Esophagus muscularis mucosa (tissue), 4 donors: ENCODE measurements around the gene LANCL3. TPM values are rescaled to one million over a fixed set of nuclear protein-coding genes. Genes with fewer than 3 reads are reported as not detected.

Experiments used
- DNase-seq: peaks from one replicate; pipeline ENCODE4 v3.0.0-alpha.2; 2017; ENCODE audit errors: extremely low spot score
- H3K27ac ChIP-seq, 4 donors: fragments of 200-600 bp; sonication (generic); replicated peaks in 1 of 4; 1 replicate in 3 of 4; 2 replicates in 1 of 4; pipeline ENCODE4 v1.5.1; 2016 to 2019; ENCODE audit warnings: mild to moderate bottlenecking in 1 of 4
- H3K27me3 ChIP-seq, 4 donors: fragments of 200-600 bp; sonication (generic); one replicate each; pipeline versions ENCODE4 v1.5.1 to v1.6.0; 2016 to 2019
- H3K36me3 ChIP-seq, 4 donors: fragments of 200-600 bp; sonication (generic); one replicate each; pipeline ENCODE4 v1.5.1; 2016 to 2019
- H3K4me1 ChIP-seq, 4 donors: fragments of 200-600 bp; sonication (generic); one replicate each; pipeline ENCODE4 v1.5.1; 2016 to 2019
- H3K4me3 ChIP-seq, 4 donors: fragments of 200-600 bp; sonication (generic); 1 replicate in 2 of 4; 2 replicates in 2 of 4; pipeline ENCODE4 v1.5.1; 2016 to 2019; ENCODE audit warnings: mild to moderate bottlenecking in 4 of 4, moderate library complexity in 1 of 4
- H3K9me3 ChIP-seq, 4 donors: fragments of 200-600 bp; sonication (generic); 1 replicate in 3 of 4; 2 replicates in 1 of 4; pipeline ENCODE4 v1.5.1; 2016 to 2019
- CTCF ChIP-seq, 3 experiments: fragments of 200-600 bp in 2 of 3; fragments of 450-650 bp in 1 of 3; sonication (generic) in 2 of 3; IDR thresholded peaks; one replicate each; pipeline ENCODE4 v1.5.1; 2017 to 2019; ENCODE audit warnings: antibody characterized with exemption in 3 of 3, mild to moderate bottlenecking in 2 of 3, moderate library complexity in 1 of 3
- EP300 ChIP-seq: sonication (generic); formaldehyde crosslinking; IDR thresholded peaks from one replicate; pipeline ENCODE4 v1.6.1; 2017; ENCODE audit warnings: antibody characterized with exemption
- POLR2A ChIP-seq: fragments of 450-650 bp; IDR thresholded peaks from one replicate; pipeline ENCODE4 v1.6.1; 2017; ENCODE audit warnings: antibody characterized with exemption, moderate library complexity, mild to moderate bottlenecking, low read depth
- POLR2AphosphoS5 ChIP-seq, 2 donors: sonication (generic); formaldehyde crosslinking; IDR thresholded peaks; one replicate each; pipeline ENCODE4 v1.6.1; 2017; ENCODE audit warnings: antibody characterized with exemption in 2 of 2
- WGBS: methylation state at CpG from one replicate; pipeline ENCODE4 v1.1.5; 2018; 5-methylcytosine and 5-hydroxymethylcytosine counted together
- intact Hi-C: fragments of 100-400 bp; cut with DNase I; formaldehyde crosslinking; loops from one replicate; pipeline ENCODE4 v1.15.1; 2023
- total RNA-seq, 4 donors: library from RNA; depleted of rRNA; stranded (reverse); fragments of >200 nt; gene quantifications; one replicate each; pipeline versions ENCODE4 v1.1.0 to v1.2.1, GENCODE V29; 2016

LANCL3 gene
- total RNA-seq, 4 donors from 2014 or later: 0.83 to 1.7 (median 1.5) TPM

- DNase-seq: no peak
- H3K27ac ChIP-seq: no peak overlapping the region
- peaks cover 0 to 9% (median 2%) of the 10 kb centered on the region in 4 donors for H3K4me1 ChIP-seq
- no peak overlapping the region for H3K4me3 ChIP-seq
- intact Hi-C loops: no loop called here
- H3K36me3 ChIP-seq: no peaks in the 10 kb centered on the region
- H3K27me3 ChIP-seq: peaks cover 0 to 6% (median 0%) of the 10 kb centered on the region in 4 donors
- TF ChIP-seq POLR2AphosphoS5 (IDR thresholded peaks at IDR 0.05) (no peak), POLR2A (no peak), CTCF (IDR thresholded peaks at IDR 0.05) (no peak), EP300 (no peak)
- no peaks in the 10 kb centered on the region for H3K9me3 ChIP-seq
Observed at GRCh38 chrX:37666516-37666915, 95.1 kb downstream of the LANCL3 start.

- WGBS: 85% methylated on average over 6 of the region's 6 CpGs
- TF ChIP-seq POLR2AphosphoS5 (IDR thresholded peaks at IDR 0.05): no peak
- TF ChIP-seq POLR2A: no peak
- no peak for TF ChIP-seq EP300
Observed at GRCh38 chrX:37667141-37667540, 95.7 kb downstream of the LANCL3 start.

GRCh38 chrX:37672563-37672962 lies 101.1 kb downstream of the LANCL3 start:
- intact Hi-C loops: no loop called here
- H3K27ac ChIP-seq: no peak overlapping the region
- no peaks in the 10 kb centered on the region for H3K36me3 ChIP-seq
- TF ChIP-seq EP300 (no peak), POLR2AphosphoS5 (IDR thresholded peaks at IDR 0.05) (no peak), CTCF (IDR thresholded peaks at IDR 0.05) (no peak), POLR2A (no peak)
- H3K4me3 ChIP-seq: no peak overlapping the region
- peaks cover 0 to 9% (median 0%) of the 10 kb centered on the region in 4 donors for H3K4me1 ChIP-seq
- H3K9me3 ChIP-seq: no peaks in the 10 kb centered on the region
- no peaks in the 10 kb centered on the region for H3K27me3 ChIP-seq
- DNase-seq: no peak
- WGBS: 62% methylated on average over 4 of the region's 4 CpGs

More at GRCh38 chrX:37667141-37667540, 95.7 kb downstream of the LANCL3 start:
- H3K4me1 ChIP-seq: peaks cover 0 to 9% (median 2%) of the 10 kb centered on the region in 4 donors
- intact Hi-C loops: no loop called here
- H3K27me3 ChIP-seq: peaks cover 0 to 5% (median 0%) of the 10 kb centered on the region in 4 donors
- DNase-seq: no peak
- H3K9me3 ChIP-seq: no peaks in the 10 kb centered on the region
- no peak overlapping the region for H3K27ac ChIP-seq
- no peak overlapping the region for H3K4me3 ChIP-seq
- no peaks in the 10 kb centered on the region for H3K36me3 ChIP-seq

- no peaks in the 10 kb centered on the region for H3K36me3 ChIP-seq
- DNase-seq: no peak
- H3K27me3 ChIP-seq: no peaks in the 10 kb centered on the region
- intact Hi-C loops: no loop called here
- H3K9me3 ChIP-seq: no peaks in the 10 kb centered on the region
- H3K27ac ChIP-seq: no peak overlapping the region
- no peak overlapping the region for H3K4me3 ChIP-seq
- peaks cover 0 to 16% (median 0%) of the 10 kb centered on the region in 4 donors for H3K4me1 ChIP-seq
- no peak for TF ChIP-seq EP300
- TF ChIP-seq POLR2A: no peak
- TF ChIP-seq CTCF (IDR thresholded peaks at IDR 0.05): no peak
Observed at GRCh38 chrX:37676811-37677210, 105.3 kb downstream of the LANCL3 start.

- Histone ChIP-seq H3K27me3 (no peaks in the 10 kb centered on the region), H3K9me3 (no peaks in the 10 kb centered on the region), H3K27ac (no peak overlapping the region), H3K36me3 (no peaks in the 10 kb centered on the region), H3K4me3 (no peak overlapping the region), H3K4me1 (peaks cover 0 to 16% (median 0%) of the 10 kb centered on the region in 4 donors)
- TF ChIP-seq POLR2AphosphoS5 (IDR thresholded peaks at IDR 0.05) (no peak), POLR2A (no peak), CTCF (IDR thresholded peaks at IDR 0.05) (no peak), EP300 (no peak)
- 42% methylated on average over 1 of the region's 1 CpG for WGBS
- intact Hi-C loops: no loop called here
- no peak for DNase-seq
Observed at GRCh38 chrX:37677243-37677642, 105.8 kb downstream of the LANCL3 start.
